HEK293T (cell line): Measurements from ENCODE around the gene BTN1A1.
A peak's percentile ranks its signal among the peaks of the same experiment; 100 is the strongest.

Source experiments
- CTCF ChIA-PET: fragments of 350-600 bp; formaldehyde crosslinking; extraction: SDS; loops from one replicate; lab custom pipeline; 2021; ENCODE audit warnings: antibody characterized with exemption, inconsistent platforms; lab: Yijun Ruan, JAX
- POLR2A ChIA-PET: fragments of 350-600 bp; formaldehyde crosslinking; extraction: SDS; loops from one replicate; lab custom pipeline; 2020; ENCODE audit warnings: antibody characterized with exemption, inconsistent platforms; lab: Yijun Ruan, JAX
- DNase-seq: peaks from one replicate; pipeline ENCODE4 v3.0.0; 2012; ENCODE audit warnings: mixed read lengths; ENCODE audit errors: extremely low spot score
- ARNT ChIP-seq: fragments of 450-650 bp; IDR thresholded peaks from 2 replicates; pipeline ENCODE4 v1.6.1; 2017; ENCODE audit warnings: mild to moderate bottlenecking
- BHLHE40 ChIP-seq: fragments of 450-650 bp; IDR thresholded peaks from 2 replicates; pipeline ENCODE4 v1.6.1; 2016; ENCODE audit warnings: mild to moderate bottlenecking, moderate library complexity, borderline replicate concordance
- CTBP1 ChIP-seq: fragments of 450-650 bp; IDR thresholded peaks from 2 replicates; pipeline ENCODE4 v1.6.1; 2016; ENCODE audit warnings: borderline replicate concordance
- ELF4 ChIP-seq: fragments of 450-650 bp; IDR thresholded peaks from 2 replicates; pipeline ENCODE4 v1.6.1; 2017; ENCODE audit warnings: antibody characterized with exemption
- FOXA1 ChIP-seq: fragments of 450-650 bp; IDR thresholded peaks from 2 replicates; pipeline ENCODE4 v1.6.1; 2016; ENCODE audit warnings: mild to moderate bottlenecking
- FOXK2 ChIP-seq: fragments of 450-650 bp; IDR thresholded peaks from 2 replicates; pipeline ENCODE4 v1.6.1; 2016; ENCODE audit warnings: mild to moderate bottlenecking
- FOXM1 ChIP-seq: fragments of 450-650 bp; IDR thresholded peaks from 2 replicates; pipeline ENCODE4 v1.6.1; 2017; ENCODE audit warnings: mild to moderate bottlenecking, borderline replicate concordance
- HDGF ChIP-seq: fragments of 450-650 bp; IDR thresholded peaks from 2 replicates; pipeline ENCODE4 v1.6.1; 2017; ENCODE audit warnings: antibody characterized with exemption, borderline replicate concordance
- L3MBTL2 ChIP-seq: fragments of 450-650 bp; conservative IDR thresholded peaks from 2 replicates; pipeline ENCODE4 v1.6.1; 2016; ENCODE audit warnings: mild to moderate bottlenecking
- LEF1 ChIP-seq: fragments of 450-650 bp; IDR thresholded peaks from 2 replicates; pipeline ENCODE4 v1.6.1; 2017; ENCODE audit warnings: mild to moderate bottlenecking, borderline replicate concordance
- NFRKB ChIP-seq: fragments of 450-650 bp; IDR thresholded peaks from 2 replicates; pipeline ENCODE4 v1.6.1; 2016; ENCODE audit warnings: mild to moderate bottlenecking, moderate library complexity
- SP1 ChIP-seq: fragments of 450-650 bp; IDR thresholded peaks from 2 replicates; pipeline ENCODE4 v1.6.1; 2017
- SUZ12 ChIP-seq: fragments of 450-650 bp; IDR thresholded peaks from 2 replicates; pipeline ENCODE4 v1.6.1; 2016; ENCODE audit warnings: mild to moderate bottlenecking
- TARDBP ChIP-seq: fragments of 450-650 bp; IDR thresholded peaks from 2 replicates; pipeline ENCODE4 v1.6.1; 2016
- ZNF384 ChIP-seq: fragments of 450-650 bp; IDR thresholded peaks from 2 replicates; pipeline ENCODE4 v1.6.1; 2016
- TF ChIP-seq, protein P1 (sequence below): fragments of 450-650 bp; IDR thresholded peaks from 2 replicates; pipeline ENCODE4 v1.6.1; 2016

Gene BTN1A1, protein sequence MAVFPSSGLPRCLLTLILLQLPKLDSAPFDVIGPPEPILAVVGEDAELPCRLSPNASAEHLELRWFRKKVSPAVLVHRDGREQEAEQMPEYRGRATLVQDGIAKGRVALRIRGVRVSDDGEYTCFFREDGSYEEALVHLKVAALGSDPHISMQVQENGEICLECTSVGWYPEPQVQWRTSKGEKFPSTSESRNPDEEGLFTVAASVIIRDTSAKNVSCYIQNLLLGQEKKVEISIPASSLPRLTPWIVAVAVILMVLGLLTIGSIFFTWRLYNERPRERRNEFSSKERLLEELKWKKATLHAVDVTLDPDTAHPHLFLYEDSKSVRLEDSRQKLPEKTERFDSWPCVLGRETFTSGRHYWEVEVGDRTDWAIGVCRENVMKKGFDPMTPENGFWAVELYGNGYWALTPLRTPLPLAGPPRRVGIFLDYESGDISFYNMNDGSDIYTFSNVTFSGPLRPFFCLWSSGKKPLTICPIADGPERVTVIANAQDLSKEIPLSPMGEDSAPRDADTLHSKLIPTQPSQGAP

DNA sequence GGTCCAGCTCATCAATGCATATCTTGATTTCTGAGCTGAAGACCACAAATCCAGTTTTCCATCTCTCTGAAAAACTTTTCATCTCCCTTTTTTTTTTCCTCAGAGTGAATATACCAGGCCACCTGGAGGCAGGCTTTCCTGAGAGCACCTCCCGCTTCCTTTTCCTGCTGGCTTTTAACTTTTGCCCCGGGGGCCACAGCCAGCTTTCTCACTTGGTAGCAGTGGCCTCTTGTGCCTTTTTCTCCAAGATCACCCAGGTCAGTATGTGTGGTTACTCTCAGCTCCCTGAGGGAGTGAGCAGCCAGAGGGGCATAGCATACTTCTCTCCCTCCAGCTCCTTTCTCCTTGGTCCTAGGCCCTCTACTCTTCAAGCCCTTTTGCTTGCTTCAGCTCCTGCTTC, at the start of gene BTN1A1:
Gene BTN1A1 (plus strand): TSS at position 202 of the 400 bp plus-strand sequence. CDS start 984 bp downstream, outside the sequence.
- CTCF ChIA-PET, result no interaction called here
- no peak for DNase-seq
- POLR2A ChIA-PET, result no interaction called here
- TF ChIP-seq SP1, result no peak

DNA sequence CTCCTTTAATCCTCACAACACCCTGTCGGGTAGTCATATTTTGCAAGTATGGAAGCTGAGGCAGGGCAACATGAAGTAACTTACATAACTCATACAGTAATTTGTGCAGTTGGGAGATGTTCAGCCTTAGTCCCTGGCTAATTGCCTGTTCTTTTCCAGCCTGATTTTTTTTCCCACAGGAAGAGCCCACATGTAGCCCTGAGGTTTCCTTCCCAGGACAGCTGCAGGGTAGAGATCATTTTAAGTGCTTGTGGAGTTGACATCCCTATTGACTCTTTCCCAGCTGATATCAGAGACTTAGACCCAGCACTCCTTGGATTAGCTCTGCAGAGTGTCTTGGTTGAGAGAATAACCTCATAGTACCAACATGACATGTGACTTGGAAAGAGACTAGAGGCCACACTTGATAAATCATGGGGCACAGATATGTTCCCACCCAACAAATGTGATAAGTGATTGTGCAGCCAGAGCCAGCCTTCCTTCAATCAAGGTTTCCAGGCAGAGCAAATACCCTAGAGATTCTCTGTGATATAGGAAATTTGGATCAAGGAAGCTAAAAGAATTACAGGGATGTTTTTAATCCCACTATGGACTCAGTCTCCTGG, 47.4 kb upstream of the BTN1A1 start:
- ChIA-PET CTCF (no interaction called here), POLR2A (interaction anchor here (1.0 kb wide), 1 partner anchor 22 kb away, joined by 3 read pairs; no protein-coding TSS in a partner anchor)
- no peak for DNase-seq

DNA sequence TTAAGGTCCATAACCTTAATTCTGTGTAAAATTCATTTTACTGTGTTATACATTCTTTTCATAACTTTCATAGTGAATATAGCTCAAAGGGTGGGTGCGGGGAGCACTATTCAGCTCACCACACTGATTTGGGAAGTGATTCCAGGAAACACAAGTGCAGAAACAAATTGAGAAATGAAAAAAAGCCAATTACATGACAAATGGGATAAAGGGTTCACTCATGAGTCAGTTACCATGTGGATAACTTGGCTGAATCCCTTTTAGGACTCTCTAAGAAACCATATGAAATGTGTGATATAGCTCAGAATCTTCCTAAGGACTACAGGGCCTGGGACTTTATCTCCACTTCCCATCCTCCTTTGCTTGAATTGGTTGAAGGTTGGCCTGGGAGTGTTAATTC, 45.5 kb upstream of the BTN1A1 start:
- TF ChIP-seq, protein P1, sequence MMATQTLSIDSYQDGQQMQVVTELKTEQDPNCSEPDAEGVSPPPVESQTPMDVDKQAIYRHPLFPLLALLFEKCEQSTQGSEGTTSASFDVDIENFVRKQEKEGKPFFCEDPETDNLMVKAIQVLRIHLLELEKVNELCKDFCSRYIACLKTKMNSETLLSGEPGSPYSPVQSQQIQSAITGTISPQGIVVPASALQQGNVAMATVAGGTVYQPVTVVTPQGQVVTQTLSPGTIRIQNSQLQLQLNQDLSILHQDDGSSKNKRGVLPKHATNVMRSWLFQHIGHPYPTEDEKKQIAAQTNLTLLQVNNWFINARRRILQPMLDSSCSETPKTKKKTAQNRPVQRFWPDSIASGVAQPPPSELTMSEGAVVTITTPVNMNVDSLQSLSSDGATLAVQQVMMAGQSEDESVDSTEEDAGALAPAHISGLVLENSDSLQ, result no peak
- TF ChIP-seq SUZ12, result no peak
- TF ChIP-seq FOXK2, result no peak
- TF ChIP-seq BHLHE40, result no peak
- TF ChIP-seq FOXA1, result no peak
- no peak for TF ChIP-seq FOXM1
- no peak for DNase-seq
- ChIA-PET CTCF (interaction anchor here (1.2 kb wide), 1 partner anchor 34 kb away, joined by 3 read pairs; no protein-coding TSS in a partner anchor), POLR2A (no interaction called here)

More for the DNA sequence above, 47.4 kb upstream of the BTN1A1 start:
- no peak for TF ChIP-seq SP1
- TF ChIP-seq LEF1, result no peak
- TF ChIP-seq ELF4, result no peak
- no peak for TF ChIP-seq FOXM1
- no peak for TF ChIP-seq FOXA1
- TF ChIP-seq TARDBP, result no peak

DNA sequence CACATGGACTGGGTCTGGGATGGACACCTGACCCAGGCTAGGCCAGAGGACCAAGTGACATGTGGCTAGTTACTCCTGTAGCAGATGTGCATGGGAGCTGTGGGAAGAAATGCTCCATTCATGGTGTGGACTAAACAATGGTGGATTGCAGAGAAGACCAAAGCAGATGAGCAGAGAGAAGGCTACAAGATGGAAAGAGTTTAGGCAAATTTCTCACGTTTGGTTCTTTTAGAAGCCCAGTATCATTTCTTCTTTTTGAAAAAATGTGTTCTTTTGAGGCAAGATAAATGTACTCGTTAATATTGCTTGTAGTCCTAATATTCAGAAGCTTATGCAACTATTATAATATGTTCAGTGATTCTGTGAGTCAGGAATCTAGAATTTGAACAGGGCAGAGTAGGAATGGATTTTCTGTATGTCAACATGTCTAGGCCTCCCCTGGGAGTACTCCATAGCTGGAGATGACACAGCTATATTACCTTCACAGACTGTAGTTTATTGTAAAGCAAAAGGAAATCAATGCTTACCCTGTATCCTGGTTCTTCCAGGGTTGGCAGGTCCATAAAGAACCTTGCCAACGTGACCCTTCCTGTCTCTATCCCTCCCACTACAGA, 44.6 kb upstream of the BTN1A1 start:
- CTCF ChIA-PET, result no interaction called here

DNA sequence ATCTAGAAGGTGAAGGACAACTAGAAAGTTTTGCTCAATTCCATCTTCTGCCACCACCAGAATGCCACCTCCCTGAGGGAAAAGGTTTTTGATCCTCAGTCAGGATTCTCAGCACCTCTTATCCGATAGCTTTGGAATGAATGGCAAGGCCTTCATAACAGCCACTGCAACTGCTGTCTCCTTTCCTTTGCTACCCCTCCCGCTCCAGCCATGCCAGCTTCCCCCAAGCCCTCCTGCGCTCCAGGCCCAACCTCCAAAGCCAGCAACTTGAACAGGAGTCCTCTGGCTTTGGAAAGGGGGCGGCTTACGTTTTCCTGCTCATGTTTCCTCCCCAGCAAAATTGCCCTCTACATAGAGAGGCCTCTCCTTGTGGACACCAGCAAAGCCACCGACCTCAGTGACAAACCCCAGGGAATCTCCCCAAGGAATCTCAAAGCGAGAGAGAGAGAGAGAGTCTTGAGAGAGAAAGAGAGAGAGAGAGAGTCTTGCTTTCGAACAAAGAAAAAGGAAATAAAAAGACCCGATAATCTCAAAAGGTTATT, 42.8 kb upstream of the BTN1A1 start:
- DNase-seq, result peak; percentile 34
- CTCF ChIA-PET, result no interaction called here
- POLR2A ChIA-PET, result interaction anchor here (1.4 kb wide), 1 partner anchor 80 kb away, joined by 4 read pairs; the partner anchor contains the start of gene HMGN4
- no peak for TF ChIP-seq SP1
- no peak for TF ChIP-seq FOXK2
- TF ChIP-seq CTBP1, result no peak
- TF ChIP-seq FOXA1, result no peak
- no peak for TF ChIP-seq NFRKB
- TF ChIP-seq FOXM1, result no peak
- TF ChIP-seq ZNF384, result no peak
- no peak for TF ChIP-seq SUZ12
- TF ChIP-seq TARDBP, result no peak
- TF ChIP-seq LEF1, result no peak
- TF ChIP-seq, protein P1, result no peak
- no peak for TF ChIP-seq ELF4
- TF ChIP-seq HDGF, result no peak; the same call in 1 of the 2 replicates
- no peak for TF ChIP-seq L3MBTL2
- TF ChIP-seq BHLHE40, result no peak
- TF ChIP-seq ARNT, result no peak

More for the DNA sequence above, 44.6 kb upstream of the BTN1A1 start:
- POLR2A ChIA-PET, result interaction anchor here (1.4 kb wide), 1 partner anchor 17 kb away, joined by 3 read pairs; no protein-coding TSS in a partner anchor
- DNase-seq, result no peak
- TF ChIP-seq FOXM1 (no peak), HDGF (no peak), SUZ12 (no peak), SP1 (no peak), TARDBP (no peak), FOXK2 (no peak), NFRKB (no peak), LEF1 (no peak), CTBP1 (no peak), L3MBTL2 (no peak), ARNT (no peak), FOXA1 (no peak)
- TF ChIP-seq, protein P1, result no peak
